MM.1S (cell line): ENCODE results near the gene SRPK2.

Experiments used
- CTCF ChIP-seq: fragments of 300-600 bp; sonication (generic); IDR thresholded peaks from 2 replicates; pipeline ENCODE4 v1.5.1; 2016; ENCODE audit warnings: antibody characterized with exemption, low read length, mixed read lengths
- EZH2 ChIP-seq: fragments of 300-600 bp; sonication (generic); optimal IDR thresholded peaks from 2 replicates; pipeline ENCODE3; 2017; ENCODE audit warnings: low read depth, mild to moderate bottlenecking, antibody characterized with exemption, low read length, mixed read lengths

GRCh38 chr7:105118612-105119600, 269.8 kb downstream of the SRPK2 start:
- TF ChIP-seq CTCF: no peak
- TF ChIP-seq EZH2: no peak
